NCI-H2227 (cell line): ENCODE data around the gene ADAM17.
"Not testable (repeated sequence)": the region's sequence is repeated elsewhere in the genome, so short reads cannot be mapped to it uniquely, and the experiment has no call there.

Experiments
- DNase-seq: peaks from one replicate; lab custom pipeline; 2025; ENCODE audit not compliant: unreplicated experiment; lab: John Stamatoyannopoulos, UW

Gene ADAM17

GRCh38 chr2:9555297-9556120, at the start of gene ADAM17:
TSS of gene ADAM17 (minus strand) at chr2:9555830. CDS start at chr2:9555605, 225 bp downstream.
- DNase-seq: peak; percentile 98

GRCh38 chr2:9602412-9602811, 46.8 kb upstream of the ADAM17 start:
- DNase-seq: no peak

- DNase-seq: no peak
These were observed 45.8 kb upstream of the ADAM17 start for GRCh38 chr2:9601397-9601796.

GRCh38 chr2:9599430-9599829, 43.8 kb upstream of the ADAM17 start:
- no peak for DNase-seq

GRCh38 chr2:9596621-9597311, 41.1 kb upstream of the ADAM17 start:
- no peak for DNase-seq

- no peak for DNase-seq
These were observed 40.1 kb upstream of the ADAM17 start for GRCh38 chr2:9595746-9596145.

GRCh38 chr2:9595256-9595655, 39.6 kb upstream of the ADAM17 start:
- not testable (repeated sequence) for DNase-seq

- DNase-seq: no peak
These were observed 38.9 kb upstream of the ADAM17 start for GRCh38 chr2:9594366-9595054.

- DNase-seq: no peak
These were observed 38.3 kb upstream of the ADAM17 start for GRCh38 chr2:9593925-9594324.

- DNase-seq: no peak
These were observed 37.1 kb upstream of the ADAM17 start for GRCh38 chr2:9592699-9593098.

GRCh38 chr2:9590641-9591040, 35.0 kb upstream of the ADAM17 start:
- no peak for DNase-seq

- no peak for DNase-seq
These were observed 30.8 kb upstream of the ADAM17 start for GRCh38 chr2:9586465-9586864.

- no peak for DNase-seq
These were observed 29.9 kb upstream of the ADAM17 start for GRCh38 chr2:9585486-9585885.

GRCh38 chr2:9584902-9585301, 29.3 kb upstream of the ADAM17 start:
- DNase-seq: not testable (repeated sequence)

GRCh38 chr2:9582624-9583023, 27.0 kb upstream of the ADAM17 start:
- no peak for DNase-seq

GRCh38 chr2:9578467-9579235, 23.0 kb upstream of the ADAM17 start:
- DNase-seq: no peak

GRCh38 chr2:9574331-9574730, 18.7 kb upstream of the ADAM17 start:
- DNase-seq: no peak

- DNase-seq: no peak
These were observed 18.2 kb upstream of the ADAM17 start for GRCh38 chr2:9573840-9574239.

- DNase-seq: no peak
These were observed 17.5 kb upstream of the ADAM17 start for GRCh38 chr2:9573013-9573720.
